ENCODE data around the gene TCOF1. TPM values are rescaled to one million over a fixed set of nuclear protein-coding genes. Genes with fewer than 3 reads are reported as not detected.

Gene TCOF1
- total RNA-seq, 1 experiment from 2014 or later = 90.0 TPM

DNA sequence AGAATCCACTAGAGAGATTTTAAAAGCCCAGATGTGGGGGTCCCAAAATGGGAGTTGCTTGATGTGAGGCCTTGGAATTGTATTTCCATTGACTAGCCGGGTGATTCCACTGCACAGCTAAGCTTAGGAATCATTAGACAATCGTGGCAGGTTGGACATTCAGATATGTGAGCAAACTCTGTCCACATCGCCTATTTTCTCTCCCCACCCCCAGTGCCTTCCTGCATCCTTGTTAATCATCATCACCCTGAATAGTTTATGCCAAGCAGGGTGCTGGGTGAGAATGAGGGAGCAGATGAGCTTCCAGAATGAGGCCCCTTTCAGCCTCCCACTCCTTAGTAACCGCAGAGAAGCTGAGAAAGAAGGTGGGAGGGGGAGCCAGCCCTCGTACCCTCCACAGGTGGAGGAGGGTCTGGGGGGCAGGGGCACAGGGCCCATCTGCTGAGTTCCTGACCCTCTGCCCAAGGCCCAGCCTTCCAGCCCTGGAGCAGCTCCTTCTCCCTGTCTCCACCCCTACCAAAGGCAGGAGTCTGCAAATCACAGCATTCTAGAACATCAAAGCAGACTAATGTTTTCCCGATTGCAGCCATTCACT is 7.7 kb upstream of the TCOF1 start:
- no peak for DNase-seq (ENCODE audit: low read depth)

DNA sequence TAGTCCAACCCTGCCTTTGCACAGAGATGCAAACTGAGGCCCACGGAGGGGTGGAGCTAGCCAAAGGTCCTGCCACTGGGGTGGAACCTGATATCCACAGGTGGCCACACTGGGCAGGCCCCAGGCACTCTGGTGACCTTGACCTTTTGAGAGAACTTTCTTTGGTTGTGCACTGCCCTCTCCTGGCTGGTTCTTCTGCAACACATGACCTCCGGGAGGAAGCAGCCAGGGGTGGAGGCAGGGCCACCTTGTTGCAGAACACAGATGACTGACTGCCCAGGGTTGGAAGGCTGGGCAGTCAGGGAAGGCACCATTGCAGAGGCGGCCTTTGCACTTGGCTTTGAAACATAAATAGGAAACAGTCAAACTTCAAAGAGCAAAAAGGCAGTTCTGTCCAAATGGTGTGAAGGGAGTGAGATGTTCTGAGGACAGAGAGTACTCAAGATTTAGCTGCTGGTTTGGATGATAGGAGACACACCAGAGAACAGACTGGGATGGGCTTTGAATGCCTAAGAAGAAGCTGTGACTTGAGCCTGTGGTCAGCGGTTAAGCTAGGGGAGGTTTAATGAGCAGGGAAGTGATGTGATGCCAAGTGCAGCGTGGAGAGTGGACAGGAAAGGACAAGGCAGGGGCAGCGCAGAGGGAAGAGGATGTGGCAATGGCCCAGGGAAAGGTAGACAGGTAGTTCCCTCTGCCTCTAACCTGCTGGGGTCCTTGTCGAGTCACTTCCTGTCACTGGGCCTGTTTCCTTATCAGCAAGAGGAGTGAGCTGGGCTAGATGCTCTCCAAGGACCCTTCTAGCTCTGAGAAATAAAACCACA is 6.8 kb upstream of the TCOF1 start:
- DNase-seq (ENCODE audit: low read depth) = peak; percentile 72

DNA sequence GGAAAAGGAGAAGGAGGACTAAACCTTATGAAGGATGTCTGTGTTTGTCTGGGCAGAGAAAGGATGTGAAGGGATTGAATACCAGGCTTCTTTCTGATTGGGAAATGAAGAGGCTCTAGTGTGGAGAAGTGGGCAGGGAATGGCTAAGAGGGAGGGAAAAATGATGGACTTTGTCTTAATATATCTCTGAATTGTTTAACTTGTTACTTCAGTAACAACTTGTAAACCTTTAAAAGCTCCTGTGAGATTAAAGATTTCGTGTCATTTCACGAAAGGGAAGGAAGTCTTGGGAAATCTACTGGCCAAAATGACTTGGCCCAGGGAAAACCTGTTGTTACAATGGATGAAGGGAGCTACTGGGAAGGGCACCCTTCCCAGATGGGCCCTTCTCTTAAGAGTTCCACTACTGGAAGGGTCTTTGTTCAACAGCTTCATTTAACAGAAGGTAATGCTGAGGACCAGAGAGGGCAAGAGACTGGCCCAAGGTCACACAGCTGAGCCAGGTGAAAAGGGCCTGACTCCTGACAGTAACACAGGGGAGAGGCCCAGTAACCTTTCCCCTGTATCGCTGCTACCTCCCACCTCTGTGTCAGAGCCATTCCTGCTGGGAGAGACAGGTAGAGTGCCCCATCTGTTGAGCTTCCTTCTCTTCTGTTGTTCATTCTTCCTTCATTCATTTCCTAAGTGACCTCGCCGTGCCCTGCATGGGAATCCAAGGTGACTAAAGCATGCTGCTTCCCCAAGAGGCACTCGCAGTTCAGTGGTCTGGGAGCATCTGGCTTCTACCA is 5.1 kb upstream of the TCOF1 start:
- DNase-seq (ENCODE audit: low read depth) = no peak

DNA sequence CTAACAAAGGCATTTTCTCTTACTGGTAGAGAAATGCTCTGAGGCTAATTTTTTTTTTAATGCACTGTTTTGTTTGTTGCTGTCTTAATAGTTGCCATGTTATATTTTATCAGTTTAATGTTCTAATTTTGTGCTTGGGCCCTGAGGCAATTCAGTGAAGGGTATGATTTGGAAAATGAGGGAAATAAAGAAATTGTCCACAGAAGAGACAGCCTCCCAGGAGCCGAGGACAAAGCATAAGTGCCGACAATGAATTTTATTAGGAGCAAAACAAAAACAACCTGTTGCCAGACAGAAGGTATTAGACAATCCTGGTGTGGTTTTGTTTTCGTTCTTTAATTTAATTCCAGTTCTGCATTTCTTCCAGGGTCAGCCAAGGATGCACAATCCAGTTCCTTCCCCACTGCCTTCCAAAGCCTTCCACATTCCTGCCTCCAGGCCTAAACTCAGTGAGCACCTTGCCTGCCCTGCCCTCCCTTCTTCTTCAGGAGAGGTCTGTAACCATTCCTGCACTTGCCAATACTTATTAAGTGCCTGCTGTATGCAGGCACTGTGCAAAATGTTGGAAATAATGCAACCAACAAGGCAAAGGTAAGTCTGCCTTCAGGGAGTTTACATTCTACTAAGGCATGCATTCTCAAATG is 4.3 kb upstream of the TCOF1 start:
- DNase-seq (ENCODE audit: low read depth) = no peak

DNA sequence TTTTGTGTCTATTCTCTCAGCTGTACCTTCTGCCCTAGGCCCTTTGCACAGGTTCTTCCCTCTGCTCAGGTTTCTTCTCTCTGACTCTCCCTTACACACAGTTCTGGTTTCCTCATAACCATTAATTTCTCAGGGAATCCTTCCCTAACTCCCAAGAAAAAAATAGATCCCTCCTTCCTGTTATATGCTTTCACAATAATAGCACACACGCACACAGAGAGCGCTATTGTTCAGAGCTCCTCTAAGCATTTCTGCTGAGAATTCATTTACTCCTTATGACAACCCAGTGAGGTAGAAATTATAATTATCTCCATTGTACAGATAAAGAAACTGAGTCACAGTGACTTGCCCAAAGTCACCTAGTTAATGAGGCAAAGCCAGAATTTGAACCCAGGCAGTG is 1.7 kb upstream of the TCOF1 start:
- DNase-seq (ENCODE audit: low read depth) = no peak

DNA sequence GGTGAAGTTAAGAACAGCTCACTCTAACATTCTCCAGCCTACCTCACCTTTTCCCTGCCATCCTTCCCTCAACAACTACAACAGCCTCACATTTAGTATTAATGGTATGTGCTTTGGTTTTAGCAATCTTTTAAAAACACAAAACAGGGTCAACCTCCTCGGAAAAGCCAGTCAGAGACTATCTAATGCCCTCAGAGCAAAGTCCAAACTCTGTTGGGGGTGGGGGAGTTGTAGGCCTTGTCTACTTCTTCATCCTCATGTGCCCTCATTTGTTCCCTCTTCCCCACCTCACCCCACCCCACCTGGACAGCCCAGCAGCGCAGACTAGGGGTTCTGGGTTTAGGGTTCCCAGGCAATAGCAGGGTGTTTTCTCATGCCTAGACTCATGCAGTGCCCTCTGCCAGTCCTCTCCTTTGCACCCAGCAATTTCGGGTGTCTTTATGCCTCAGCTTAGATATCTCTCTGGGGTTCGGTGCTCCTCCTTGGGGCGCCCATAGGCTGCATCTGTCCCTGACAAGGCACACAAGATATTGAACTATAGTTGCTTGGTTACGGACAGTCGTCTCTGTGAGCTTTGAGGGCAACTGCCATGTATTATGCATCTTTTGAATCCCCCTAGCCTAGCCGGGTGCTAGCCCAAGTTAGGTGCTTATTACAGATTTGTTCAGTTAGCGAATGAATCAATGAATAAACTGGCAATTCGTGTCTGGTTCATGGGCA is 762 bp upstream of the TCOF1 start:
- DNase-seq (ENCODE audit: low read depth) = no peak

DNA sequence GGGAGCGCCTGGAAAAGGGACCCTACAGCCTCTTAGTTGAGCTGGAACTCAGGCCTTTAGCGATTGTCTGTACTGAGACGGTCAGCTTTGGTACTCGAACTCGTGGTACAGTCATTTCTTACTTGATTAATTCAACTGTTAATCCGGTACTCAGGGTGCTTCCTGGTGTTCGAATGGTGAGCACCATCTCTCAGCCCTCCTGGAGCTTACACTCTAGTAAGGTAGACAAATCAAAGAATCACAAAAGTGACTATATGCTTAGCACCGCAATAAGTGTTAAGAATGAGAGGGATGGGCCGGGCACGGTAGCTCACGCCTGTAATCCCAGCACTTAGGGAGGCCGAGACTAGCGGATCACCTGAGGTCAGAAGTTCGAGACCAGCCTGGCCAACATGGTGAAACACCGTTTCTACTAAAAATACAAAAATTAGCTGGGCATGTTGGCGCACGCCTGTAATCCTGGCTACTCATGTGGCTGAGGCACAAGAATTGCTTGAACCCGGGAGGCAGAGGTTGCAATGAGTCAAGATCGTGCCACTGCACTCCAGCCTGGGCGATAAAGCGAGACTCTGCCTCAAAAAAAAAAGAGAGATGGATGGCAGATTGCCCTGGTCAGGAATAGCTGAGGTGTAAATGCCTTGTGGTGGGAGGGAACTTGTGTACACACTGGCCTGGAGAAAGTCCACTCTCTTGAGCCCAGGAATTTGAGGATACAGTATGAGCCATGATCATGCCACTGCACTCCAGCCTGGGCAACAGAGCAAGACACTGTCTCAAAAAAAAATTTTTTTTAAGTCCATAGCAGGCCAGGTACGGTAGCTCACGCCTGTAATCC is 981 bp downstream of the TCOF1 start:
- DNase-seq (ENCODE audit: low read depth) = no peak

DNA sequence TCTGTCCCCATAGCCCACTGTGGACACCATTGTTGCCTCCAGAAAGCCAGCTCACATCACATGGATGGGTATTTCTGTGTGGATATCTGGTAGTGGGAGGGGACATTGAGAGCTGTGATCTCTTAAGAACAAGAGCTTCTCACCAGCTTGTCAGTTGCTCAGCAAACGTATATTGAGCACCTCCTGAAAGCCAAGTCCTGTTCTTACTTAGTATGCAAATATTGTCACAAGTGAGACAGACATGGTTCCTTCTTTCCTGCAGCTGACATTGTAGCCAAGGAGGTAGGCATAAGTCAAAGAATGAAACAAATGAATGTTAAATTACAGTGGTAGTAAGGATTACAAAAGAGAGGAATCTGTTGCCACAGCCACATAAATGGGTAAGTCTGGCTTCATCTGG is 3.8 kb downstream of the TCOF1 start:
- DNase-seq (ENCODE audit: low read depth) = no peak

DNA sequence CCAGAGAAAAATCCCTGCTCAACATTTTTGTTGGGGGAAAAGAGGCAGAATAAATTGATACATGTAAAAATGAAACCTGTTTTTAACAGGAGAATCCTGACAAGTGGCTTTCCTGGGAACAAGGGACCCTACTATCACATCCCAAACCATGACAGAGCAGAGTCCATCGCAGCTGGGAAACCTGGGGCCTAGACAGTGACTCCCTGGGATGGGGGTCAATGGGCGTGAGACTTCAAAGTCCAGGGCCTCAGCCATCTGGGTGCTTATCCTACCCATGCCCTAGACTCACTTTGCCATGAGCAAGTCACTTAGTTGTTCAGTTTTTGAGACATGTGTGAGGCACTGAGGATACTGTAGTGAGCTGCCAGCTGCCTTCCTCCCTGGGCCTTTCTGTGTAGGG is 5.7 kb downstream of the TCOF1 start:
- DNase-seq (ENCODE audit: low read depth) = no peak

DNA sequence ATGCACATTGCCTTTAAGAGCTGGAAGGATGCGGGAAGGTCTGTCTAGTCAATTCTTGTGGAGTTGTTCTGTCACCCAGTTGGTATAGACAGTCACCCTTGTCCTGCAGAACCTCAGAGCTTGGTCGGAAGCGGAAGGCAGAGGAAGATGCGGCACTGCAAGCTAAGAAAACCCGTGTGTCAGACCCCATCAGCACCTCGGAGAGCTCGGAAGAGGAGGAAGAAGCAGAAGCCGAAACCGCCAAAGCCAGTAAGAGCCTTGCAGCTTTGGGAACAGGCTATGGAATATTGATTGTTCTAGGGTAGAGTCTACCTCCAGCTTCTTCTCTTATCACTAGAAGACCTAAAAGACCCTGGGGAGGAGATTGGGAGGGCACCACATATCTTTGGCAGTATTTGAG is 6.5 kb downstream of the TCOF1 start:
- DNase-seq (ENCODE audit: low read depth) = no peak

DNA sequence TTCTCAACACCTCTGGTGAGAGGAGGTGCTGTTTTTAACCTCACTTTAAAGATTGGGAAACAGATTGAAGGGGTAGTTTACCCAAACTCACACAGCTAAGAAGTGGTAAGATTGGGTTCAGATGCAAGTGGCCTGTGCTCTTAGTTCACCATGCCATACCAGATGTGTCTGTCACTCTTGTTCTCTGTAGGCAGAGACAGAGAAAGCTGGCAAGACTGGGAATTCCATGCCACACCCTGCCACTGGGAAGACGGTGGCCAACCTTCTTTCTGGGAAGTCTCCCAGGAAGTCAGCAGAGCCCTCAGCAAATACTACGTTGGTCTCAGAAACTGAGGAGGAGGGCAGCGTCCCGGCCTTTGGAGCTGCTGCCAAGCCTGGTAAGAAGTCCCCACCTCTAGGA is 11.0 kb downstream of the TCOF1 start:
- no peak for DNase-seq (ENCODE audit: low read depth)

DNA sequence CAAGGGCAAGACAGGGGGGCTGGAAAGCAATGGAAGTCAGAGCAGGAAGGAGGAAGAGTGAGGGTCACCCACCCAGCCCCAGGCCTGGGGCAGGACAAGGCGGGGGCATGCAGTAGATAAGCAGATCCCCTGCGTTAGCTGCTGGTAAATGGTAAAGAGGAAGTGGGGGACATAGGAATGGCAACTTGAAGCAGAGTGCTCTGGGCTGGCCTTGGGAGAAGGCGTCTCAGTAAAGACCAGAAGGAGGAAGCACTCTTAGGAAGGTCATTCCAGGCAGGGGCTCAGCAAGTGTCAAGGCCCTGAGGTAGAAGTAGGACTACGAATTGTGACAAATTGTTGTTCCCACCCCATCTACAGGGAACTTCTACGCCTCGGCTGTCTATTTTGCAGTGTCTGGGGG is 15.1 kb downstream of the TCOF1 start:
- DNase-seq (ENCODE audit: low read depth) = no peak

DNA sequence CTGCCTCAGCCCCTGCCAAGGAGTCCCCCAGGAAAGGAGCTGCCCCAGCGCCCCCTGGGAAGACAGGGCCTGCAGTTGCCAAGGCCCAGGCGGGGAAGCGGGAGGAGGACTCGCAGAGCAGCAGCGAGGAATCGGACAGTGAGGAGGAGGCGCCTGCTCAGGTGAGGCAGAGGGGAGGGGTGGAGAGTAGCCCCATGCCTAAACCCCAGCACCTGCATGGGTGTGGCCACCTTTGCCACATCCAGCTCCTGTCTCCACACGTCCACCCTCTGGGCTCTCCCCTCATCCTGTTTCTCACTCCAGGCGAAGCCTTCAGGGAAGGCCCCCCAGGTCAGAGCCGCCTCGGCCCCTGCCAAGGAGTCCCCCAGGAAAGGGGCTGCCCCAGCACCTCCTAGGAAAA is 17.2 kb downstream of the TCOF1 start:
- no peak for DNase-seq (ENCODE audit: low read depth)

DNA sequence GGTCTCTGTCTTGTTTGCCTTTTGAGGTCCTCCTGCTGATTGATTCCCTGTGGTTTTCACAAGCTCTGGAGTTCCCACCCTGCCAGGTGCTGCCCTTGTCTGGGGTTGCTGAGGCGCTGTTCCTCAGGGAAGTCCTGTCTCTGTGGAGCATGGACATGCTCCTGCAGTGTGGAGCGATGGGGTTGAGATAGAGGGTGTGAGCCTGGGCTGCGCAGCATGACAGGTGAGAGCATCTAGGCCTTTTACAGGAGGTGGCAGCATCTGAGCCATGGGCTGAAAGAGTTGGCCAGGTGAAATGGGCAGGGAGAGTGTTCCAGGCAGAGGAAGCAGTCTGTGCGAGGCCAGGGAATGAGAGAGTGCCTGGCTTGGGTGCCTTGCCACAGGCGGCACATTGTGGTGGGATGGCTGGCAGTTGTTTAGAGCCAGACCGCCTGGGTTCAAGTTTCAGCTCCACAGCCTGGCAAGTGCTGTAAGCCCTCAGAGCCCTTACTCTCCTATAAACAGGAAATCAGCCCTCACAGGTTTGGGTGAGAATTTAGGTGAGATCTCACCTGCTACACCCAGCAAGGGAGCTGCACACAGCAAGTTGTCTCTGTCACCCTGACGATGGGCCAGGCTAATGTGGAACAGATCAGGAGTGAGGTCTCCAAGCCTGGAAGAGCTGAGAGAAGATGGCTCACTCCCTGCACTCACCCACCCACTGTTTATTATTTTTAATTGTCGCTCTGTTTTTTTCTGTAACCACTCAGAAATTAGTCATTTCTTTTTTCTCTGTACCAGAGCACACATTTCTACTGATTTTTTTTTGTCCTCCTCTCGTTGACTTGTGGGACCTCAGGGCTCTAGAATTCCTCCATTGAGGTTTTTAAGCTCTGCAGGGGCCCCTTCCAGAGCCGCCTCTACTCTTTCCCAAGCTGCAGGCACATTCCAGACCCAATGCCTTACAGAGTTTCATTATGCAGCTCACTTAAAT is 19.6 kb downstream of the TCOF1 start:
- peak; percentile 62 for DNase-seq (ENCODE audit: low read depth)

DNA sequence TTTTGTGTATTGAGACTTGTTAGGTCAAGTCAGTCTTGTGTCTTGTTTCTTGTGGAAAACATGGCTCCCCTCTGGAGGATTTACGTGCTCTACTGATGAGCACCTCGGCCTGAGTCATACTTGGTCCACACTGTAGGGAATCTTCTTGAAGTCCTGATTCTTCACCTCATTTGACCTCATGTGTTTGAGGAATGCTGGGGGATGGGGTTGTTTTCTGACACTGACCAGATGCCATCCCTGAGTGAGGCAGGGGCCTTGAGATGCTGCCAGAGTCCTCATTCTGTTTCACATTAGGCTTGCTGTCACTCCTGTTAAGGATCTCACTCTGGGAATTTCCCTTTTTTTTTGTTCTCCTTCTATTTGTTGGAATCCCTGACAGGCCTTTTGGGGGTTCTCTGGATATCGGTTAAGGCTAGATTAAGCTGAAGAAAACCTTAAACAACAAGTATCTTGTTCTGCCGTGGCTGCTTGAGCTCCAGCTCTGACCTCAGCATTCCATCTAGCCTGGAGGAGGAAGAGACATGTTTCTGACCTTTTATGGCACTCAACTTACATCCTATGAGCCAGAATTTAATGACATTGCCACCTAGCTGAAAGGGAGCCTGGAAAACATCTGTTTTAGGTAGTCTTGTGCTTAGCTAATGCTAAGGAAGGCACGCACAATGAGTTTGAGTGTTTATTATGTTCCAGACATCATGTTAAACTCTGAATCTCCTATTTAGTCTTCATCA is 20.6 kb downstream of the TCOF1 start:
- DNase-seq (ENCODE audit: low read depth) = peak; percentile 41

DNA sequence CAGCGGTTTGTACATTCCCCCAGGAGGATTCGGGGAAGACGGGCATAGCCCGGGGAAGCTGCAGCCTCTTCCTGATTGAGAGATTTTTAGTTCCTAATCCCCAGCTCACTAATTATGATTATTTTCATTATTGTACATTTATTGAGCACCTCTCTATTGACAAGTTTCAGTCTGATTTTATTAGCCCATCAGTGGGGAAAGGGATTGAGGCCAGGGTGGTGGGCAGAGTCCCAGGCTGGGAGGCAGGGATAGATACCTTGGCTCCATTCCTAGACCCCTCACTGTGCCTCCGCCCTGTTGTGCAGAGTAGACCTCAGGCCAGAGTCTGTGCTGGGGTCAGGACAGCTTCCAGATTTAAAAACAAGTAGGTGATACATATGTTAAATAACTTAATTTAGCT is 27.2 kb downstream of the TCOF1 start:
- DNase-seq (ENCODE audit: low read depth) = no peak

DNA sequence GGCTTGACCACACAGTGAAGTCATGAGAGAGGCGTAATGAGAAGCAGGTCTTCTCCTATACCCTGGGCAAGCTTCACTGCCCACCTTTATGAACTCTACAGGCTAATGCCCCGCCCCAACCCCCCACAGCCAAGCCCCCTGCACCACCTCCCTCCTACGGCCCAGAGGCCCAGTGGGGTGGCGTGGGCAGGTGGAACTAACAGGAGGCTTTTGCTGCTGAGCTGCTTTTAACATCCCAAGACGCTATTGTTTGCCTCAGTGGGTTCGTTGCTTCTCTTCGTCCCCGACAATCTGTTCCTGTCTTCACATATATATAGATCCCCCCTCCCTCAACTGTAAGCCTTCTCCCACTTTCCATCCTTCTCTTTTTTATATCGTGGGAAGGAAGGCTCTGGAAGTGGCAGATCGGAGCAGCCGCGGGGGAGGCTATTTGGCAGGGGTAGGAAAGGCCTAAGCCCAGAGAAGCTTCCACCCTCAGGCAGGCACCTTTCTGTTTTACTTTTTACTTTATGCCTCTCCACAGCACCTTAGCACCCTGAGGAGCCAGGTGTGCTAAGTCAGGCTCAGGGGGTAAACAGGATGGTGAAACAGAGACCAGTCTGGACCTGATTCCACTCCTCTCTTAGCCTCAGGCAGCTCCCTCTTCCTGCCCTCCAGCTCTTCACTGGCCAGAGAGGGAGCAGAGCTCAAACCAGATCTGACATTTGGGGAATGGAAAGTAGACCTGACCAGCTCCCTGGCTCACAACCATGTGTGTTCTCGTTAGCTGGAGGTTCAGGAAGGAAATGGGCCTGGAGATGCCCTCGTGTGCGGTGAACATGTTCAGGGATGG is 28.7 kb downstream of the TCOF1 start:
- no peak for DNase-seq (ENCODE audit: low read depth)

Measured in Daoy (cell line).